C4-2B (cell line): ENCODE data around the gene SDK2.
A peak's percentile ranks its signal among the peaks of the same experiment; 100 is the strongest.

Experiments used
- H3K27ac ChIP-seq: fragments of 450-650 bp; 2 replicates; pipeline ENCODE4 v1.5.1; 2017
- CTCF ChIP-seq: fragments of 450-650 bp; conservative IDR thresholded peaks from 2 replicates; pipeline ENCODE4 v1.5.1; 2017; ENCODE audit warnings: mild to moderate bottlenecking
- ZFX ChIP-seq: fragments of 450-650 bp; IDR thresholded peaks from 2 replicates; pipeline ENCODE4 v1.6.1; 2017

The SDK2 gene

GRCh38 chr17:73301369-73301768 is 342.9 kb downstream of the SDK2 start:
- H3K27ac ChIP-seq, result no peak overlapping the region
- TF ChIP-seq CTCF (no peak), ZFX (no peak)

- no peak for TF ChIP-seq ZFX
- no peak for TF ChIP-seq CTCF
- H3K27ac ChIP-seq, result no peak overlapping the region
Measured at GRCh38 chr17:73300392-73300791, 343.9 kb downstream of the SDK2 start.

- H3K27ac ChIP-seq, result peak overlapping the region; percentile 3; the same call in 1 of the 2 replicates
- no peak for TF ChIP-seq ZFX
- TF ChIP-seq CTCF, result no peak
Measured at GRCh38 chr17:73297934-73298861, 346.0 kb downstream of the SDK2 start.

GRCh38 chr17:73293480-73293911 is 350.7 kb downstream of the SDK2 start:
- H3K27ac ChIP-seq, result no peak overlapping the region
- TF ChIP-seq ZFX (no peak), CTCF (no peak)

- TF ChIP-seq ZFX (no peak), CTCF (no peak)
- no peak overlapping the region for H3K27ac ChIP-seq
Measured at GRCh38 chr17:73293031-73293430, 351.2 kb downstream of the SDK2 start.

- H3K27ac ChIP-seq, result peak overlapping the region; percentile 84
Measured at GRCh38 chr17:73292031-73292531, 352.2 kb downstream of the SDK2 start.

More at GRCh38 chr17:73292031-73292531, 352.2 kb downstream of the SDK2 start:
- TF ChIP-seq CTCF (no peak), ZFX (no peak)
